Measurements from ENCODE around the gene TMCC2. TPM values are rescaled to one million over a fixed set of nuclear protein-coding genes. Genes with fewer than 3 reads are reported as not detected.

The TMCC2 gene
- total RNA-seq, 1 donor from 2014 or later: 6.2 TPM

GRCh38 chr1:205247130-205247921, 19.6 kb downstream of the TMCC2 start:
- peaks cover 24% of the 10 kb centered on the region for H3K4me1 Mint-ChIP-seq (ENCODE audit: unreplicated experiment)
- TF ChIP-seq CTCF (conservative IDR thresholded peaks at IDR 0.05): no peak
- H3K27me3 Mint-ChIP-seq: no peaks in the 10 kb centered on the region
- H3K4me3 Mint-ChIP-seq: no peak overlapping the region
- no peak for DNase-seq (ENCODE audit: extremely low spot score, unreplicated experiment)
- peaks cover 2% of the 10 kb centered on the region for H3K36me3 Mint-ChIP-seq
- no peak overlapping the region for H3K27ac Mint-ChIP-seq
- H3K9me3 Mint-ChIP-seq: no peaks in the 10 kb centered on the region

GRCh38 chr1:205248793-205249601, 21.3 kb downstream of the TMCC2 start:
- DNase-seq (ENCODE audit: extremely low spot score, unreplicated experiment): peak; percentile 75
- TF ChIP-seq CTCF (conservative IDR thresholded peaks at IDR 0.05): no peak
- Mint-ChIP-seq H3K4me1 (ENCODE audit: unreplicated experiment) (peaks cover 24% of the 10 kb centered on the region), H3K36me3 (no peaks in the 10 kb centered on the region), H3K4me3 (no peak overlapping the region), H3K9me3 (no peaks in the 10 kb centered on the region), H3K27ac (no peak overlapping the region), H3K27me3 (no peaks in the 10 kb centered on the region)

- Mint-ChIP-seq H3K4me3 (no peak overlapping the region), H3K36me3 (no peaks in the 10 kb centered on the region), H3K9me3 (no peaks in the 10 kb centered on the region), H3K4me1 (ENCODE audit: unreplicated experiment) (peaks cover 24% of the 10 kb centered on the region), H3K27ac (no peak overlapping the region), H3K27me3 (no peaks in the 10 kb centered on the region)
- TF ChIP-seq CTCF (conservative IDR thresholded peaks at IDR 0.05): no peak
- no peak for DNase-seq (ENCODE audit: extremely low spot score, unreplicated experiment)
These were observed 21.9 kb downstream of the TMCC2 start for GRCh38 chr1:205249651-205250050.

GRCh38 chr1:205250699-205251098, 23.0 kb downstream of the TMCC2 start:
- Mint-ChIP-seq H3K4me3 (no peak overlapping the region), H3K9me3 (no peaks in the 10 kb centered on the region), H3K27ac (no peak overlapping the region), H3K4me1 (ENCODE audit: unreplicated experiment) (peaks cover 24% of the 10 kb centered on the region), H3K36me3 (no peaks in the 10 kb centered on the region), H3K27me3 (no peaks in the 10 kb centered on the region)
- no peak for DNase-seq (ENCODE audit: extremely low spot score, unreplicated experiment)
- TF ChIP-seq CTCF (conservative IDR thresholded peaks at IDR 0.05): no peak

- H3K4me1 Mint-ChIP-seq (ENCODE audit: unreplicated experiment): peaks cover 27% of the 10 kb centered on the region
- no peak overlapping the region for H3K27ac Mint-ChIP-seq
- no peak for TF ChIP-seq CTCF (conservative IDR thresholded peaks at IDR 0.05)
- H3K36me3 Mint-ChIP-seq: no peaks in the 10 kb centered on the region
- no peaks in the 10 kb centered on the region for H3K9me3 Mint-ChIP-seq
- no peak for DNase-seq (ENCODE audit: extremely low spot score, unreplicated experiment)
- no peak overlapping the region for H3K4me3 Mint-ChIP-seq
- H3K27me3 Mint-ChIP-seq: no peaks in the 10 kb centered on the region
These were observed 23.8 kb downstream of the TMCC2 start for GRCh38 chr1:205251576-205251975.
